ENCODE measurements around the gene SFXN1. TPM values are rescaled to one million over a fixed set of nuclear protein-coding genes. Genes with fewer than 3 reads are reported as not detected.

SFXN1 gene
- total and polyA plus RNA-seq, 8 donors = 29.2 to 47.2 (median 38.9) TPM

DNA sequence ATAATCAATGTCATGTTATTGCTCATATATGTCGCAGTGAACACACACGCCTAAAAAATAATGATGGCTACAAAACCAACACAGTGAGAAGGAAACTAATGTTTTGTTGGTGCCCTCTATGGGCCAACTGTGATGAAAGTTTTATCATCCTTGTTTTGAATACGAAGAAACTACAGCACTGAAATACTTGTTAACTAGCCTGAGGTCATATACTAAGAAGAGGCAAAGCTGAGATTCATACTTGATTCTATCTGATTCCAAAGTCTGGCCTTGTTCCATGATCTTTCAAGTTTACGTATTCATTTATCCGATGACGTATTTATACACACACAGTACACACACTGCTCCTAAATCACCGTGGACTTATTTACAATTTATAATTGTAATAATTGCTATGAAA, 18.2 kb upstream of the SFXN1 start:
- no peaks in the 10 kb centered on the region for H3K36me3 ChIP-seq
- DNase-seq (peak in 1 of 4 donors; percentile 36), ATAC-seq (no peak)
- no peak overlapping the region for H3K27ac ChIP-seq
- TF ChIP-seq CTCF (IDR thresholded peaks at IDR 0.05) = peak; percentile 18 to 29
- no peak overlapping the region for H3K4me3 ChIP-seq
- H3K4me1 ChIP-seq = no peaks in the 10 kb centered on the region
- H3K9me3 ChIP-seq = no peaks in the 10 kb centered on the region
- H3K27me3 ChIP-seq = peaks cover 4 to 31% of the 10 kb centered on the region in 2 donors
- intact Hi-C loops (cut with DNase I) = no loop called here

- no peaks in the 10 kb centered on the region for H3K36me3 ChIP-seq
- TF ChIP-seq CTCF (IDR thresholded peaks at IDR 0.05) = no peak
- H3K9me3 ChIP-seq = no peaks in the 10 kb centered on the region
- intact Hi-C loops (cut with DNase I) = no loop called here
- ATAC-seq (no peak), DNase-seq (no peak)
- H3K27ac ChIP-seq = no peak overlapping the region
- no peaks in the 10 kb centered on the region for H3K4me1 ChIP-seq
- H3K27me3 ChIP-seq = peaks cover 4 to 27% of the 10 kb centered on the region in 2 donors
- H3K4me3 ChIP-seq = no peak overlapping the region
Measured at GRCh38 chr5:175460552-175460951, 17.8 kb upstream of the SFXN1 start.

- no peaks in the 10 kb centered on the region for H3K4me1 ChIP-seq
- H3K4me3 ChIP-seq = no peak overlapping the region
- H3K27me3 ChIP-seq = peaks cover 4 to 22% of the 10 kb centered on the region in 2 donors
- TF ChIP-seq CTCF (IDR thresholded peaks at IDR 0.05) = no peak
- ATAC-seq (no peak), DNase-seq (no peak)
- intact Hi-C loops (cut with DNase I) = no loop called here
- H3K36me3 ChIP-seq = no peaks in the 10 kb centered on the region
- no peaks in the 10 kb centered on the region for H3K9me3 ChIP-seq
- no peak overlapping the region for H3K27ac ChIP-seq
Measured at GRCh38 chr5:175461370-175461769, 17.0 kb upstream of the SFXN1 start.

DNA sequence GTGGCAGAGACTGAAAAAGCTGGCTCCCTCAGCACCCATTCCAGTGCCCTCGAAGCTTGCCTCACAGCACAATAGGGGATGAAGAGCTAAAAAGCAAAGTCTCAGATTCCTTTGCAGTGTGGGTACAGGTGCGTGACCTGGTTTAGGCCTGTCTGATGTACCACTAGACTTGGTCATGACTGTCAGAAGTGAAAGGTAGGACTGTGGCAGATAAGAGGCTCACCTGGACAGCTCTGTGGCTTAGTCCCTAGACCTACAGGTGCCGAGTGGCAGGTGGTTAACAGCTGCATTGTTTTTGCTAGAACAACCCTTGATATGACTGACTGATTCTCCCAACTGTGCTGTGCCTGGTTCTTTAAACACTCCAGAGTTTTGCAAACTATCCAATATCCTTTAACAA, 14.7 kb upstream of the SFXN1 start:
- DNase-seq = no peak
- intact Hi-C loops (cut with DNase I) = no loop called here

More for the DNA sequence above, 14.7 kb upstream of the SFXN1 start:
- Histone ChIP-seq H3K9me3 (no peaks in the 10 kb centered on the region), H3K4me1 (no peaks in the 10 kb centered on the region), H3K36me3 (no peaks in the 10 kb centered on the region), H3K27me3 (peaks cover 0 to 3% of the 10 kb centered on the region in 2 donors), H3K27ac (no peak overlapping the region), H3K4me3 (no peak overlapping the region)
- TF ChIP-seq CTCF (IDR thresholded peaks at IDR 0.05) = no peak
- ATAC-seq = no peak
